Mammary epithelial cell (primary cell): ENCODE results near the gene KRTAP21-2.

Source experiments
- EZH2 ChIP-seq: IDR thresholded peaks from 2 replicates; pipeline ENCODE4 v1.6.1; 2012; ENCODE audit warnings: low read length, inconsistent platforms, borderline replicate concordance
- TF ChIP-seq, protein P1 (sequence below), 2 donors: IDR thresholded peaks in 1 of 2; conservative IDR thresholded peaks in 1 of 2; 2 replicates each; pipeline ENCODE4 v1.5.1; 2011 to 2012; ENCODE audit warnings: inconsistent platforms in 2 of 2, low read length in 2 of 2, mild to moderate bottlenecking in 2 of 2, control low read depth in 1 of 2, low read depth in 1 of 2; ENCODE audit not compliant: insufficient read depth in 1 of 2; ENCODE audit errors: extremely low read depth in 1 of 2

DNA sequence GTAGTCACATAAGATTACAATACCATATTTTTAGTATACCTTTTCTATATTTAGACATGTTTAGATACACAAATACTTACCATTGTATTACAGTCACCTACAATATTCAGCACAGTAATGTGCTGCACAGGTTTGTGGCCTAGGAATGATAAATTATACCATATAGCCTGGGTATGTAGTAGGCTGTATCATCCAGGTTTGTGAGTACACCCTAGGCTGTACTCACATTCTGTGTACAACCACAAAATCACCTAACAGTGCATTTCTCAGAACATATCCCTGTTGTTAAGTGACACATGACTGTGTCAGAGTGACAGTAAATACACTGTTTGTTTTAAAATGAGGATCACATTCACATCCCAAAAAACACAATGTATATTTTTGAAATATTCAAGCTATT lies 39.6 kb downstream of the KRTAP21-2 start:
- TF ChIP-seq, protein P1, sequence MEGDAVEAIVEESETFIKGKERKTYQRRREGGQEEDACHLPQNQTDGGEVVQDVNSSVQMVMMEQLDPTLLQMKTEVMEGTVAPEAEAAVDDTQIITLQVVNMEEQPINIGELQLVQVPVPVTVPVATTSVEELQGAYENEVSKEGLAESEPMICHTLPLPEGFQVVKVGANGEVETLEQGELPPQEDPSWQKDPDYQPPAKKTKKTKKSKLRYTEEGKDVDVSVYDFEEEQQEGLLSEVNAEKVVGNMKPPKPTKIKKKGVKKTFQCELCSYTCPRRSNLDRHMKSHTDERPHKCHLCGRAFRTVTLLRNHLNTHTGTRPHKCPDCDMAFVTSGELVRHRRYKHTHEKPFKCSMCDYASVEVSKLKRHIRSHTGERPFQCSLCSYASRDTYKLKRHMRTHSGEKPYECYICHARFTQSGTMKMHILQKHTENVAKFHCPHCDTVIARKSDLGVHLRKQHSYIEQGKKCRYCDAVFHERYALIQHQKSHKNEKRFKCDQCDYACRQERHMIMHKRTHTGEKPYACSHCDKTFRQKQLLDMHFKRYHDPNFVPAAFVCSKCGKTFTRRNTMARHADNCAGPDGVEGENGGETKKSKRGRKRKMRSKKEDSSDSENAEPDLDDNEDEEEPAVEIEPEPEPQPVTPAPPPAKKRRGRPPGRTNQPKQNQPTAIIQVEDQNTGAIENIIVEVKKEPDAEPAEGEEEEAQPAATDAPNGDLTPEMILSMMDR (conservative IDR thresholded peaks at IDR 0.05 in 1 of 2, IDR thresholded peaks at IDR 0.05 in 1 of 2; ENCODE audit: extremely low read depth in 1 of 2, insufficient read depth in 1 of 2, low read depth in 1 of 2, low read length in 2 of 2), result no peak
- no peak for TF ChIP-seq EZH2
